Upper lobe of left lung (tissue), 4 donors: ENCODE results near the gene PARD3B.

Source experiments
- CTCF ChIP-seq, 6 experiments: fragments of 450-650 bp in 4 of 6; fragments of 200-600 bp in 2 of 6; sonication (generic) in 2 of 6; IDR thresholded peaks; one replicate each; pipeline ENCODE4 v1.5.1; 2016 to 2019; ENCODE audit warnings: antibody characterized with exemption in 6 of 6
- POLR2AphosphoS5 ChIP-seq, 2 donors: sonication (generic); formaldehyde crosslinking; IDR thresholded peaks; one replicate each; pipeline ENCODE4 v1.5.1; 2017; ENCODE audit warnings: antibody characterized with exemption in 2 of 2

GRCh38 chr2:205259121-205259520 lies 713.8 kb downstream of the PARD3B start:
- no peak for TF ChIP-seq CTCF (IDR thresholded peaks at IDR 0.05)
- TF ChIP-seq POLR2AphosphoS5 (IDR thresholded peaks at IDR 0.05) = no peak
